ENCODE measurements around the gene FTHL17.

GRCh38 chrX:31092476-31092875 lies 20.6 kb upstream of the FTHL17 start:
- TF ChIP-seq CTCF (IDR thresholded peaks at IDR 0.05; ENCODE audit: insufficient read depth, low read depth, low read length) = no peak
- no peak for TF ChIP-seq EZH2 (IDR thresholded peaks at IDR 0.05; ENCODE audit: insufficient read depth, low read length)
